ENCODE measurements around the gene UVRAG. TPM values are rescaled to one million over a fixed set of nuclear protein-coding genes. Genes with fewer than 3 reads are reported as not detected.

The UVRAG gene
- total and polyA plus RNA-seq, 2 of the 13 experiments (the other 11 are each of a cell fraction or from before 2014, with no cell fraction given) = 9.7 to 17.3 TPM

- TF ChIP-seq, protein P1, sequence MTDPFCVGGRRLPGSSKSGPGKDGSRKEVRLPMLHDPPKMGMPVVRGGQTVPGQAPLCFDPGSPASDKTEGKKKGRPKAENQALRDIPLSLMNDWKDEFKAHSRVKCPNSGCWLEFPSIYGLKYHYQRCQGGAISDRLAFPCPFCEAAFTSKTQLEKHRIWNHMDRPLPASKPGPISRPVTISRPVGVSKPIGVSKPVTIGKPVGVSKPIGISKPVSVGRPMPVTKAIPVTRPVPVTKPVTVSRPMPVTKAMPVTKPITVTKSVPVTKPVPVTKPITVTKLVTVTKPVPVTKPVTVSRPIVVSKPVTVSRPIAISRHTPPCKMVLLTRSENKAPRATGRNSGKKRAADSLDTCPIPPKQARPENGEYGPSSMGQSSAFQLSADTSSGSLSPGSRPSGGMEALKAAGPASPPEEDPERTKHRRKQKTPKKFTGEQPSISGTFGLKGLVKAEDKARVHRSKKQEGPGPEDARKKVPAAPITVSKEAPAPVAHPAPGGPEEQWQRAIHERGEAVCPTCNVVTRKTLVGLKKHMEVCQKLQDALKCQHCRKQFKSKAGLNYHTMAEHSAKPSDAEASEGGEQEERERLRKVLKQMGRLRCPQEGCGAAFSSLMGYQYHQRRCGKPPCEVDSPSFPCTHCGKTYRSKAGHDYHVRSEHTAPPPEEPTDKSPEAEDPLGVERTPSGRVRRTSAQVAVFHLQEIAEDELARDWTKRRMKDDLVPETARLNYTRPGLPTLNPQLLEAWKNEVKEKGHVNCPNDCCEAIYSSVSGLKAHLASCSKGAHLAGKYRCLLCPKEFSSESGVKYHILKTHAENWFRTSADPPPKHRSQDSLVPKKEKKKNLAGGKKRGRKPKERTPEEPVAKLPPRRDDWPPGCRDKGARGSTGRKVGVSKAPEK (CRISPR knock-in tag; IDR thresholded peaks at IDR 0.05; ENCODE audit: borderline replicate concordance) = no peak
- no peak for TF ChIP-seq THYN1 (CRISPR knock-in tag; IDR thresholded peaks at IDR 0.05; ENCODE audit: borderline replicate concordance, low read depth)
- TF ChIP-seq, protein P2, sequence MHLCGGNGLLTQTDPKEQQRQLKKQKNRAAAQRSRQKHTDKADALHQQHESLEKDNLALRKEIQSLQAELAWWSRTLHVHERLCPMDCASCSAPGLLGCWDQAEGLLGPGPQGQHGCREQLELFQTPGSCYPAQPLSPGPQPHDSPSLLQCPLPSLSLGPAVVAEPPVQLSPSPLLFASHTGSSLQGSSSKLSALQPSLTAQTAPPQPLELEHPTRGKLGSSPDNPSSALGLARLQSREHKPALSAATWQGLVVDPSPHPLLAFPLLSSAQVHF (CRISPR knock-in tag; IDR thresholded peaks at IDR 0.05) = no peak
- TF ChIP-seq, protein P3, sequence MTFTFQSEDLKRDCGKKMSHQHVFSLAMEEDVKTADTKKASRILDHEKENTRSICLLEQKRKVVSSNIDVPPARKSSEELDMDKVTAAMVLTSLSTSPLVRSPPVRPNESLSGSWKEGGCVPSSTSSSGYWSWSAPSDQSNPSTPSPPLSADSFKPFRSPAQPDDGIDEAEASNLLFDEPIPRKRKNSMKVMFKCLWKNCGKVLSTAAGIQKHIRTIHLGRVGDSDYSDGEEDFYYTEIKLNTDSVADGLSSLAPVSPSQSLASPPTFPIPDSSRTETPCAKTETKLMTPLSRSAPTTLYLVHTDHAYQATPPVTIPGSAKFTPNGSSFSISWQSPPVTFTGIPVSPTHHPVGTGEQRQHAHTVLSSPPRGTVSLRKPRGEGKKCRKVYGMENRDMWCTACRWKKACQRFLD (CRISPR knock-in tag; IDR thresholded peaks at IDR 0.05; ENCODE audit: borderline replicate concordance) = no peak
- no peak for TF ChIP-seq SMYD3 (CRISPR knock-in tag; IDR thresholded peaks at IDR 0.05)
- TF ChIP-seq, protein P4, sequence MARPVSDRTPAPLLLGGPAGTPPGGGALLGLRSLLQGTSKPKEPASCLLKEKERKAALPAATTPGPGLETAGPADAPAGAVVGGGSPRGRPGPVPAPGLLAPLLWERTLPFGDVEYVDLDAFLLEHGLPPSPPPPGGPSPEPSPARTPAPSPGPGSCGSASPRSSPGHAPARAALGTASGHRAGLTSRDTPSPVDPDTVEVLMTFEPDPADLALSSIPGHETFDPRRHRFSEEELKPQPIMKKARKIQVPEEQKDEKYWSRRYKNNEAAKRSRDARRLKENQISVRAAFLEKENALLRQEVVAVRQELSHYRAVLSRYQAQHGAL (CRISPR knock-in tag; IDR thresholded peaks at IDR 0.05; ENCODE audit: not compliant biosample characterization) = no peak
- TF ChIP-seq TAF15 (IDR thresholded peaks at IDR 0.05; ENCODE audit: low read depth, low read length, poor library complexity, severe bottlenecking) = no peak
- TF ChIP-seq SRY (CRISPR knock-in tag; IDR thresholded peaks at IDR 0.05) = no peak
- TF ChIP-seq ZSCAN25 (CRISPR knock-in tag; IDR thresholded peaks at IDR 0.05) = no peak
- TF ChIP-seq SALL1 (CRISPR knock-in tag; IDR thresholded peaks at IDR 0.05) = peak; percentile 77
- no peak for TF ChIP-seq HHEX (CRISPR knock-in tag; IDR thresholded peaks at IDR 0.05)
- TF ChIP-seq, protein P5, sequence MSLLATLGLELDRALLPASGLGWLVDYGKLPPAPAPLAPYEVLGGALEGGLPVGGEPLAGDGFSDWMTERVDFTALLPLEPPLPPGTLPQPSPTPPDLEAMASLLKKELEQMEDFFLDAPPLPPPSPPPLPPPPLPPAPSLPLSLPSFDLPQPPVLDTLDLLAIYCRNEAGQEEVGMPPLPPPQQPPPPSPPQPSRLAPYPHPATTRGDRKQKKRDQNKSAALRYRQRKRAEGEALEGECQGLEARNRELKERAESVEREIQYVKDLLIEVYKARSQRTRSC (CRISPR knock-in tag; IDR thresholded peaks at IDR 0.05; ENCODE audit: low read depth) = no peak
- TF ChIP-seq LRRFIP1 (CRISPR knock-in tag; conservative IDR thresholded peaks at IDR 0.05) = no peak
- TF ChIP-seq HDAC6 (IDR thresholded peaks at IDR 0.05; ENCODE audit: low read depth, low read length) = no peak
- TF ChIP-seq HBP1 (CRISPR knock-in tag; IDR thresholded peaks at IDR 0.05; ENCODE audit: low read depth) = no peak
- no peak for TF ChIP-seq HNRNPK (IDR thresholded peaks at IDR 0.05; ENCODE audit: low read depth, low read length, poor library complexity, severe bottlenecking)
- TF ChIP-seq CCDC6 (CRISPR knock-in tag; IDR thresholded peaks at IDR 0.05) = no peak; the same call in 1 of the 2 replicates
Measured at GRCh38 chr11:75782540-75783263, 32.3 kb upstream of the UVRAG start (continued).

All from HepG2 (cell line).